Loucy (cell line): Measurements from ENCODE around the gene NEIL3.

Source experiments
- CTCF ChIP-seq: fragments of 200-600 bp; sonication (generic); conservative IDR thresholded peaks from 2 replicates; pipeline ENCODE4 v1.5.1; 2014; ENCODE audit warnings: mild to moderate bottlenecking, antibody characterized with exemption, low read length
- EZH2phosphoT487 ChIP-seq: fragments of 200-600 bp; IDR thresholded peaks from 2 replicates; pipeline ENCODE4 v1.6.1; 2018; ENCODE audit warnings: antibody characterized with exemption, mild to moderate bottlenecking, moderate library complexity, borderline replicate concordance

- TF ChIP-seq CTCF: no peak
- TF ChIP-seq EZH2phosphoT487: no peak
Measured at GRCh38 chr4:177332119-177332518, 22.4 kb downstream of the NEIL3 start.
